ENCODE measurements around the gene SEMA6A. TPM values are rescaled to one million over a fixed set of nuclear protein-coding genes. Genes with fewer than 3 reads are reported as not detected.

Gene SEMA6A
- total RNA-seq, 1 donor: under 0.01 TPM

DNA sequence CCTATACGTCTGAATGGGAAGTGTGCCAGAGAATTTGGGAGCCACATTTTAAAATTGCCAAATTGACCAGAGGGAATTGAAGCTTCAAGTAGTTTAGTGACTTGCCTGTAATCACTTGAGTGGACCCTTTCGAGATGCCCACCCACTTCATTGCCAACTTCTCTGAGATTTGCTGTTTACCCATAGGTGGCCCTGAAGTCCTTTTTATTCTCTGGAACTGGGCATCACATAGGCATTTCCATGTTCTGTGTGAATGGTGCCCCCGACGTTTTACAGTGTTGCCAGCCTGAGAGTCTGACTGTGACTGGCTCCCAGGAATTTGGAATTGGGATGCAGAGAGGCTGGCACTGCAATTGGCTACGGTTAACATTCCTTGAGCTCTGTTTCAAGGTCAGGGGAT lies 158.6 kb downstream of the SEMA6A start:
- H3K27ac ChIP-seq (ENCODE audit: low read depth, low read length): no peak overlapping the region

GRCh38 chr5:116415182-116415581 lies 159.4 kb downstream of the SEMA6A start:
- no peaks in the 10 kb centered on the region for H4K20me1 ChIP-seq (ENCODE audit: insufficient read depth, low read length)
- no peaks in the 10 kb centered on the region for H3K27me3 ChIP-seq (ENCODE audit: insufficient read depth, low read length)

More for the DNA sequence above, 158.6 kb downstream of the SEMA6A start:
- Histone ChIP-seq H3K4me1 (ENCODE audit: insufficient read depth, low read length) (no peaks in the 10 kb centered on the region), H3K36me3 (ENCODE audit: insufficient read depth, low read length) (no peaks in the 10 kb centered on the region), H4K20me1 (ENCODE audit: insufficient read depth, low read length) (no peaks in the 10 kb centered on the region), H2AFZ (ENCODE audit: low read length) (no peak overlapping the region), H3K4me3 (ENCODE audit: insufficient read depth, low read length) (no peak overlapping the region), H3K9me3 (ENCODE audit: low read depth, low read length) (no peaks in the 10 kb centered on the region), H3K27me3 (ENCODE audit: insufficient read depth, low read length) (no peaks in the 10 kb centered on the region), H3K79me2 (ENCODE audit: insufficient read depth, low read length) (no peaks in the 10 kb centered on the region), H3K4me2 (ENCODE audit: insufficient read depth, low read length) (no peak overlapping the region)
- TF ChIP-seq, protein P1, sequence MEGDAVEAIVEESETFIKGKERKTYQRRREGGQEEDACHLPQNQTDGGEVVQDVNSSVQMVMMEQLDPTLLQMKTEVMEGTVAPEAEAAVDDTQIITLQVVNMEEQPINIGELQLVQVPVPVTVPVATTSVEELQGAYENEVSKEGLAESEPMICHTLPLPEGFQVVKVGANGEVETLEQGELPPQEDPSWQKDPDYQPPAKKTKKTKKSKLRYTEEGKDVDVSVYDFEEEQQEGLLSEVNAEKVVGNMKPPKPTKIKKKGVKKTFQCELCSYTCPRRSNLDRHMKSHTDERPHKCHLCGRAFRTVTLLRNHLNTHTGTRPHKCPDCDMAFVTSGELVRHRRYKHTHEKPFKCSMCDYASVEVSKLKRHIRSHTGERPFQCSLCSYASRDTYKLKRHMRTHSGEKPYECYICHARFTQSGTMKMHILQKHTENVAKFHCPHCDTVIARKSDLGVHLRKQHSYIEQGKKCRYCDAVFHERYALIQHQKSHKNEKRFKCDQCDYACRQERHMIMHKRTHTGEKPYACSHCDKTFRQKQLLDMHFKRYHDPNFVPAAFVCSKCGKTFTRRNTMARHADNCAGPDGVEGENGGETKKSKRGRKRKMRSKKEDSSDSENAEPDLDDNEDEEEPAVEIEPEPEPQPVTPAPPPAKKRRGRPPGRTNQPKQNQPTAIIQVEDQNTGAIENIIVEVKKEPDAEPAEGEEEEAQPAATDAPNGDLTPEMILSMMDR (IDR thresholded peaks at IDR 0.05; ENCODE audit: extremely low read depth, low read depth, low read length): no peak
- no peak for DNase-seq (ENCODE audit: insufficient read length, low spot score, missing footprints)

GRCh38 chr5:116411101-116411571 lies 163.5 kb downstream of the SEMA6A start:
- H3K79me2 ChIP-seq (ENCODE audit: insufficient read depth, low read length): no peaks in the 10 kb centered on the region
- no peaks in the 10 kb centered on the region for H3K36me3 ChIP-seq (ENCODE audit: insufficient read depth, low read length)
- TF ChIP-seq, protein P1 (IDR thresholded peaks at IDR 0.05; ENCODE audit: extremely low read depth, low read depth, low read length): no peak
- H3K4me1 ChIP-seq (ENCODE audit: insufficient read depth, low read length): no peaks in the 10 kb centered on the region
- no peak overlapping the region for H3K4me2 ChIP-seq (ENCODE audit: insufficient read depth, low read length)
- no peaks in the 10 kb centered on the region for H3K27me3 ChIP-seq (ENCODE audit: insufficient read depth, low read length)
- H3K27ac ChIP-seq (ENCODE audit: low read depth, low read length): no peak overlapping the region
- no peaks in the 10 kb centered on the region for H4K20me1 ChIP-seq (ENCODE audit: insufficient read depth, low read length)
- no peaks in the 10 kb centered on the region for H3K9me3 ChIP-seq (ENCODE audit: low read depth, low read length)
- no peak overlapping the region for H2AFZ ChIP-seq (ENCODE audit: low read length)
- H3K4me3 ChIP-seq (ENCODE audit: insufficient read depth, low read length): no peak overlapping the region
- no peak for DNase-seq (ENCODE audit: insufficient read length, low spot score, missing footprints)

More at GRCh38 chr5:116415182-116415581, 159.4 kb downstream of the SEMA6A start:
- no peak overlapping the region for H3K4me3 ChIP-seq (ENCODE audit: insufficient read depth, low read length)
- H3K4me2 ChIP-seq (ENCODE audit: insufficient read depth, low read length): no peak overlapping the region
- H2AFZ ChIP-seq (ENCODE audit: low read length): no peak overlapping the region
- TF ChIP-seq, protein P1 (IDR thresholded peaks at IDR 0.05; ENCODE audit: extremely low read depth, low read depth, low read length): no peak
- DNase-seq (ENCODE audit: insufficient read length, low spot score, missing footprints): no peak
- H3K79me2 ChIP-seq (ENCODE audit: insufficient read depth, low read length): no peaks in the 10 kb centered on the region
- H3K27ac ChIP-seq (ENCODE audit: low read depth, low read length): no peak overlapping the region
- H3K36me3 ChIP-seq (ENCODE audit: insufficient read depth, low read length): no peaks in the 10 kb centered on the region
- no peaks in the 10 kb centered on the region for H3K4me1 ChIP-seq (ENCODE audit: insufficient read depth, low read length)
- no peaks in the 10 kb centered on the region for H3K9me3 ChIP-seq (ENCODE audit: low read depth, low read length)

- no peak for DNase-seq (ENCODE audit: insufficient read length, low spot score, missing footprints)
Observed at GRCh38 chr5:116410336-116410890, 164.2 kb downstream of the SEMA6A start.

More at GRCh38 chr5:116410336-116410890, 164.2 kb downstream of the SEMA6A start:
- Histone ChIP-seq H3K4me3 (ENCODE audit: insufficient read depth, low read length) (no peak overlapping the region), H4K20me1 (ENCODE audit: insufficient read depth, low read length) (no peaks in the 10 kb centered on the region), H3K27me3 (ENCODE audit: insufficient read depth, low read length) (no peaks in the 10 kb centered on the region), H3K4me2 (ENCODE audit: insufficient read depth, low read length) (no peak overlapping the region), H3K79me2 (ENCODE audit: insufficient read depth, low read length) (no peaks in the 10 kb centered on the region), H3K27ac (ENCODE audit: low read depth, low read length) (no peak overlapping the region), H3K9me3 (ENCODE audit: low read depth, low read length) (no peaks in the 10 kb centered on the region), H3K36me3 (ENCODE audit: insufficient read depth, low read length) (no peaks in the 10 kb centered on the region), H3K4me1 (ENCODE audit: insufficient read depth, low read length) (no peaks in the 10 kb centered on the region), H2AFZ (ENCODE audit: low read length) (no peak overlapping the region)
- TF ChIP-seq, protein P1 (IDR thresholded peaks at IDR 0.05; ENCODE audit: extremely low read depth, low read depth, low read length): no peak

All from osteoblast (primary cell).